ENCODE data around the gene OTOL1. TPM values are rescaled to one million over a fixed set of nuclear protein-coding genes. Genes with fewer than 3 reads are reported as not detected.
A peak's percentile ranks its signal among the peaks of the same experiment; 100 is the strongest.
"Not testable (repeated sequence)": the region's sequence is repeated elsewhere in the genome, so short reads cannot be mapped to it uniquely, and the experiment has no call there.

OTOL1 gene
- polyA plus RNA-seq, 3 donors: not detected

- Histone ChIP-seq H3K4me3 (replicated peaks in 1 of 3; ENCODE audit: low read depth in 2 of 3, low read length in 3 of 3) (peak overlapping the region in 1 of 3 experiments; percentile 43), H3K9me3 (replicated peaks in 1 of 2; ENCODE audit: control insufficient read depth in 1 of 2, insufficient read depth in 1 of 2, low read length in 2 of 2) (no peaks in the 10 kb centered on the region), H3K36me3 (replicated peaks in 1 of 2; ENCODE audit: control insufficient read depth in 1 of 2, insufficient read depth in 2 of 2, low read length in 2 of 2) (no peaks in the 10 kb centered on the region), H3K4me2 (replicated peaks; ENCODE audit: extremely low read depth, low read length, poor library complexity, severe bottlenecking) (peak overlapping the region; percentile 44), H3K9ac (ENCODE audit: insufficient read depth, low read length, poor library complexity, severe bottlenecking) (no peak overlapping the region), H3K27me3 (ENCODE audit: control insufficient read depth in 2 of 2, insufficient read depth in 2 of 2, low read length in 2 of 2) (peaks cover under 1 to 8% of the 10 kb centered on the region in 2 donors), H4K20me1 (ENCODE audit: insufficient read depth, low read length) (no peaks in the 10 kb centered on the region), H2AFZ (ENCODE audit: insufficient read depth, low read depth, low read length, poor library complexity, severe bottlenecking) (no peak overlapping the region), H3K79me2 (ENCODE audit: insufficient read depth, low read length) (no peaks in the 10 kb centered on the region), H3K4me1 (ENCODE audit: control insufficient read depth in 1 of 2, insufficient read depth in 2 of 2, low read length in 2 of 2) (peaks cover 39 to 46% of the 10 kb centered on the region in 2 donors), H3K27ac (ENCODE audit: low read depth in 1 of 2, low read length in 2 of 2) (peak overlapping the region; percentile 61 to 63)
- Mint-ChIP-seq H3K27ac (peak overlapping the region; percentile 73 to 93 (median 86)), H3K4me3 (peak overlapping the region; percentile 21 to 57), H3K27me3 (ENCODE audit: low read depth in 3 of 3) (peaks cover 4 to 9% (median 5%) of the 10 kb centered on the region in 3 donors), H3K4me1 (peaks cover 49% of the 10 kb centered on the region), H3K36me3 (no peaks in the 10 kb centered on the region), H3K9me3 (peaks cover 0 to 2% (median under 1%) of the 10 kb centered on the region in 7 donors)
- intact Hi-C loops (cut with micrococcal nuclease): no loop called here
- peak; percentile 41 to 77 (median 69) for DNase-seq
- TF ChIP-seq CTCF (IDR thresholded peaks at IDR 0.05): no peak
These were observed 7.2 kb upstream of the OTOL1 start for GRCh38 chr3:161489395-161489794.

- H3K27ac Mint-ChIP-seq: peak overlapping the region in 2 of 7 donors; percentile 57 to 72
- H3K9ac ChIP-seq (ENCODE audit: insufficient read depth, low read length, poor library complexity, severe bottlenecking); H3K4me2 ChIP-seq (replicated peaks; ENCODE audit: extremely low read depth, low read length, poor library complexity, severe bottlenecking); H3K36me3 Mint-ChIP-seq; H3K4me3 ChIP-seq (replicated peaks in 1 of 3; ENCODE audit: low read depth in 2 of 3, low read length in 3 of 3); H3K4me3 Mint-ChIP-seq; H3K27me3 ChIP-seq (ENCODE audit: control insufficient read depth in 2 of 2, insufficient read depth in 2 of 2, low read length in 2 of 2); H3K36me3 ChIP-seq (replicated peaks in 1 of 2; ENCODE audit: control insufficient read depth in 1 of 2, insufficient read depth in 2 of 2, low read length in 2 of 2); H4K20me1 ChIP-seq (ENCODE audit: insufficient read depth, low read length); H3K27me3 Mint-ChIP-seq (ENCODE audit: low read depth in 3 of 3); intact Hi-C loops (cut with micrococcal nuclease); H3K79me2 ChIP-seq (ENCODE audit: insufficient read depth, low read length); H2AFZ ChIP-seq (ENCODE audit: insufficient read depth, low read depth, low read length, poor library complexity, severe bottlenecking): not testable (repeated sequence)
- peaks cover 0 to 11% of the 10 kb centered on the region in 2 donors for H3K9me3 ChIP-seq (replicated peaks in 1 of 2; ENCODE audit: control insufficient read depth in 1 of 2, insufficient read depth in 1 of 2, low read length in 2 of 2)
- peak overlapping the region in 1 of 2 donors; percentile 9 for H3K27ac ChIP-seq (ENCODE audit: low read depth in 1 of 2, low read length in 2 of 2)
- peak in 1 of 3 donors; percentile 8 for DNase-seq
- H3K4me1 ChIP-seq (ENCODE audit: control insufficient read depth in 1 of 2, insufficient read depth in 2 of 2, low read length in 2 of 2): peaks cover 39 to 46% of the 10 kb centered on the region in 2 donors
- H3K4me1 Mint-ChIP-seq: peaks cover 49% of the 10 kb centered on the region
- WGBS (ENCODE audit: insufficient coverage): 83% methylated on average over 1 of the region's 1 CpG
- H3K9me3 Mint-ChIP-seq: peaks cover 0 to 10% (median 7%) of the 10 kb centered on the region in 7 donors
These were observed 5.8 kb upstream of the OTOL1 start for GRCh38 chr3:161490845-161491244.

Data from CD14-positive monocyte (primary cell).